Body of pancreas (tissue), 4 donors: Measurements from ENCODE around the gene TMEM204. TPM values are rescaled to one million over a fixed set of nuclear protein-coding genes. Genes with fewer than 3 reads are reported as not detected.
A peak's percentile ranks its signal among the peaks of the same experiment; 100 is the strongest.

Source experiments
- ATAC-seq: fragments of 150-250 bp; one replicate; pipeline ENCODE4 v1.9.1; 2016
- DNase-seq, 4 donors: peaks; one replicate each; pipeline ENCODE4 v3.0.0-alpha.2; 2019
- H3K27ac ChIP-seq, 4 donors: fragments of 200-600 bp; sonication (generic); 1 replicate in 3 of 4; 2 replicates in 1 of 4; pipeline versions ENCODE4 v1.5.1 to v1.6.1; 2016 to 2019; ENCODE audit warnings: mild to moderate bottlenecking in 1 of 4, mixed read lengths in 1 of 4, moderate library complexity in 1 of 4
- H3K27me3 ChIP-seq, 2 donors: fragments of 200-600 bp; sonication (generic); one replicate each; pipeline ENCODE4 v1.6.0; 2016; ENCODE audit warnings: mild to moderate bottlenecking in 1 of 2
- H3K36me3 ChIP-seq, 2 donors: fragments of 200-600 bp; sonication (generic); replicated peaks in 1 of 2; 2 replicates each; pipeline ENCODE4 v1.5.1; 2016; ENCODE audit warnings: low read depth in 2 of 2; ENCODE audit not compliant: insufficient read depth in 1 of 2
- H3K4me1 ChIP-seq: fragments of 200-600 bp; sonication (generic); one replicate; pipeline ENCODE4 v1.6.0; 2016
- H3K4me3 ChIP-seq, 2 donors: fragments of 200-600 bp; sonication (generic); 1 replicate in 1 of 2; 2 replicates in 1 of 2; pipeline ENCODE4 v1.5.1; 2016 to 2019
- H3K9me3 ChIP-seq, 3 donors: fragments of 200-600 bp; sonication (generic); 1 replicate in 2 of 3; 2 replicates in 1 of 3; pipeline ENCODE4 v1.5.1; 2016
- POLR2A ChIP-seq, 3 donors: fragments of 450-650 bp; IDR thresholded peaks; one replicate each; pipeline ENCODE4 v1.6.1; 2016; ENCODE audit warnings: antibody characterized with exemption in 3 of 3, mild to moderate bottlenecking in 2 of 3
- WGBS, 2 donors: methylation state at CpG; one replicate each; pipeline ENCODE4 v1.1.5; 2017; 5-methylcytosine and 5-hydroxymethylcytosine counted together
- intact Hi-C: fragments of 100-400 bp; cut with DNase I; formaldehyde crosslinking; loops from one replicate; pipeline ENCODE4 v1.15.1; 2023
- total RNA-seq, 2 donors: library from RNA; depleted of rRNA; stranded (reverse); fragments of >200 nt; gene quantifications; one replicate each; pipeline ENCODE4 v1.1.0, GENCODE V29; 2016
- TF ChIP-seq, protein P1 (sequence below), 7 experiments: fragments of 450-650 bp in 4 of 7; fragments of 200-600 bp in 3 of 7; sonication (generic) in 3 of 7; IDR thresholded peaks; one replicate each; pipeline ENCODE4 v1.5.1; 2016 to 2019; ENCODE audit warnings: antibody characterized with exemption in 7 of 7

Gene TMEM204
- total RNA-seq, 2 donors from 2014 or later = 23.6 to 25.1 TPM

- TF ChIP-seq, protein P1, sequence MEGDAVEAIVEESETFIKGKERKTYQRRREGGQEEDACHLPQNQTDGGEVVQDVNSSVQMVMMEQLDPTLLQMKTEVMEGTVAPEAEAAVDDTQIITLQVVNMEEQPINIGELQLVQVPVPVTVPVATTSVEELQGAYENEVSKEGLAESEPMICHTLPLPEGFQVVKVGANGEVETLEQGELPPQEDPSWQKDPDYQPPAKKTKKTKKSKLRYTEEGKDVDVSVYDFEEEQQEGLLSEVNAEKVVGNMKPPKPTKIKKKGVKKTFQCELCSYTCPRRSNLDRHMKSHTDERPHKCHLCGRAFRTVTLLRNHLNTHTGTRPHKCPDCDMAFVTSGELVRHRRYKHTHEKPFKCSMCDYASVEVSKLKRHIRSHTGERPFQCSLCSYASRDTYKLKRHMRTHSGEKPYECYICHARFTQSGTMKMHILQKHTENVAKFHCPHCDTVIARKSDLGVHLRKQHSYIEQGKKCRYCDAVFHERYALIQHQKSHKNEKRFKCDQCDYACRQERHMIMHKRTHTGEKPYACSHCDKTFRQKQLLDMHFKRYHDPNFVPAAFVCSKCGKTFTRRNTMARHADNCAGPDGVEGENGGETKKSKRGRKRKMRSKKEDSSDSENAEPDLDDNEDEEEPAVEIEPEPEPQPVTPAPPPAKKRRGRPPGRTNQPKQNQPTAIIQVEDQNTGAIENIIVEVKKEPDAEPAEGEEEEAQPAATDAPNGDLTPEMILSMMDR (IDR thresholded peaks at IDR 0.05) = peak in 3 of 7 experiments; percentile 4 to 18 (median 13)
- peak in 2 of 3 donors; percentile 45 to 57 for TF ChIP-seq POLR2A (IDR thresholded peaks at IDR 0.05)
- ATAC-seq (peak; percentile 97), DNase-seq (peak; percentile 77 to 84 (median 81))
- Histone ChIP-seq H3K9me3 (no peaks in the 10 kb centered on the region), H3K27me3 (no peaks in the 10 kb centered on the region), H3K4me3 (peak within 1 kb of the TSS; percentile 69 to 94), H3K4me1 (peaks cover 21% of the 10 kb centered on the region), H3K27ac (peak within 1 kb of the TSS; percentile 74 to 95 (median 83)), H3K36me3 (peaks cover 0 to 1% of the 10 kb centered on the region in 2 donors)
- intact Hi-C loops = no loop called here
- WGBS, 2 donors = 1 to 5% methylated on average over 27 to 85 of the region's 89 CpGs
Measured at GRCh38 chr16:1492923-1493745, 40.3 kb upstream of the TMEM204 start, which contains the start of gene TELO2. Gene TELO2 (plus strand): TSS chr16:1493360. CDS start chr16:1494282, 922 bp downstream.

DNA sequence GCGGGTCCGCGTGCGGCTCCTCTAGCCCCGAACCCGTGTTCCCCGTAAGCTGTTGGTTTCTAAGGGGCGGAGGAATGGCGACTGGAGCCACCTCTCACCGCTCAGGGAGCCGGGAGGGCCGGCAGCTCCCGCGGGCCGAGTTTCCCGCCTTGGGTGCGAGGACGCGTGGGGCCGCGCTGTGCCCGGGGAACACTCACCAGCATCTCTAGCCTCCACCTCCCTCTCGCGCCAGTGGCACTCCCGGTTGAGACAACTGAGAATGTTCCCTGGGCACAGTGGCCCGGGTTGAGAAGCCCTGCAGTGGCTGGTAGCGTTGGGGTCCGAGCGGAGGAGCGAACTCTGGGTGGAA, 39.7 kb upstream of the TMEM204 start:
- H3K36me3 ChIP-seq = peaks cover 0 to 1% of the 10 kb centered on the region in 2 donors
- intact Hi-C loops = no loop called here
- peak; percentile 5 for ATAC-seq

GRCh38 chr16:1494129-1494640, 39.3 kb upstream of the TMEM204 start:
- peak in 2 of 4 donors; percentile 31 to 39 for DNase-seq
- H3K27me3 ChIP-seq = no peaks in the 10 kb centered on the region
- 34 to 50% methylated on average over 6 to 25 of the region's 25 CpGs for WGBS, 2 donors
- intact Hi-C loops = no loop called here
- ATAC-seq = no peak
- TF ChIP-seq, protein P1 (IDR thresholded peaks at IDR 0.05) = peak in 1 of 7 experiments; percentile 11
- TF ChIP-seq POLR2A (IDR thresholded peaks at IDR 0.05) = no peak
- peaks cover 21% of the 10 kb centered on the region for H3K4me1 ChIP-seq
- H3K27ac ChIP-seq = peak overlapping the region in 2 of 4 donors; percentile 76 to 90
- peak overlapping the region in 1 of 2 donors; percentile 94 for H3K4me3 ChIP-seq
- H3K36me3 ChIP-seq = peaks cover 0 to 1% of the 10 kb centered on the region in 2 donors
- H3K9me3 ChIP-seq = no peaks in the 10 kb centered on the region

More for the DNA sequence above, 39.7 kb upstream of the TMEM204 start:
- H3K9me3 ChIP-seq = no peaks in the 10 kb centered on the region
- H3K27ac ChIP-seq = peak overlapping the region; percentile 74 to 95 (median 83)
- no peak for TF ChIP-seq POLR2A (IDR thresholded peaks at IDR 0.05)
- TF ChIP-seq, protein P1 (IDR thresholded peaks at IDR 0.05) = no peak
- WGBS, 2 donors = 0 to 2% methylated on average over 17 to 30 of the region's 30 CpGs
- DNase-seq = no peak
- peaks cover 21% of the 10 kb centered on the region for H3K4me1 ChIP-seq
- H3K27me3 ChIP-seq = no peaks in the 10 kb centered on the region
- H3K4me3 ChIP-seq = peak overlapping the region; percentile 69 to 94

- Histone ChIP-seq H3K9me3 (no peaks in the 10 kb centered on the region), H3K4me1 (peaks cover 21% of the 10 kb centered on the region), H3K27ac (no peak overlapping the region), H3K4me3 (no peak overlapping the region), H3K36me3 (peaks cover 0 to 1% of the 10 kb centered on the region in 2 donors), H3K27me3 (no peaks in the 10 kb centered on the region)
- TF ChIP-seq, protein P1 (IDR thresholded peaks at IDR 0.05) = no peak
- TF ChIP-seq POLR2A (IDR thresholded peaks at IDR 0.05) = no peak
- no peak for DNase-seq
- intact Hi-C loops = no loop called here
- no peak for ATAC-seq
- WGBS, 2 donors = 81 to 86% methylated on average over 11 to 13 of the region's 13 CpGs
Measured at GRCh38 chr16:1494711-1495110, 38.8 kb upstream of the TMEM204 start.
